T-helper 1 cell treated with Interleukin-12 subunit alpha and Interleukin-12 subunit beta and Interleukin-4 antibody, amounts not matched to agents 30 μg/mL and 1 μg/mL, for 36 hours (primary cell): ENCODE data around the gene USP53.
A peak's percentile ranks its signal among the peaks of the same experiment; 100 is the strongest.

Source experiments
- H3K27ac Mint-ChIP-seq: one replicate; pipeline ENCODE4 v1.8.0; 2021; ENCODE audit warnings: mild to moderate bottlenecking, mixed read lengths
- H3K27me3 Mint-ChIP-seq: one replicate; pipeline ENCODE4 v1.8.0; 2021; ENCODE audit warnings: low read depth, mixed read lengths
- H3K36me3 Mint-ChIP-seq: one replicate; pipeline ENCODE4 v1.8.0; 2021; ENCODE audit warnings: low read depth, mixed read lengths
- H3K4me1 Mint-ChIP-seq: one replicate; pipeline ENCODE4 v1.8.0; 2021; ENCODE audit warnings: low read depth, mixed read lengths
- H3K4me3 Mint-ChIP-seq: one replicate; pipeline ENCODE4 v1.8.0; 2021; ENCODE audit warnings: mild to moderate bottlenecking, moderate library complexity, mixed read lengths
- H3K9me3 Mint-ChIP-seq: one replicate; pipeline ENCODE4 v1.8.0; 2021; ENCODE audit warnings: mixed read lengths

USP53 gene

DNA sequence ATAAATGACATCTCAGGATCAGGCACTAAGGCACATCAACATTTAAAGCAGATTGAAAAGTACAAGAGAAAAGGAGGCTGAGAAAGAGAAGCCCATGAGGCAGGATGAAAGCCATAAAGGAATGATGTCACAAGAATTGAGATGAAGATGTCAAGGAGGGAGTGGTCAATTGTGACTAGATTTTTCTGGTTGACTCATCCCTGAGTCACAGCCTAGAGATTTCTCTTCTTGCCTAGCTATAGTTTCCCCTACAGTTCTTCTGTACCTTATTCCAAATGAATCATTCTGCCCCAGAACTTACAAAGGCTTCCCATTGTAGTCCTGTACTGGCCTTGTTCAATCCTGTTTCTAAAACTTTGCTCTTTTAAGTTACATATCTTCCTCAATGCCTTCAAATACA lies 3.4 kb upstream of the USP53 start:
- Mint-ChIP-seq H3K4me1 (peaks cover 28% of the 10 kb centered on the region), H3K4me3 (no peak overlapping the region), H3K27ac (peak overlapping the region; percentile 0)

DNA sequence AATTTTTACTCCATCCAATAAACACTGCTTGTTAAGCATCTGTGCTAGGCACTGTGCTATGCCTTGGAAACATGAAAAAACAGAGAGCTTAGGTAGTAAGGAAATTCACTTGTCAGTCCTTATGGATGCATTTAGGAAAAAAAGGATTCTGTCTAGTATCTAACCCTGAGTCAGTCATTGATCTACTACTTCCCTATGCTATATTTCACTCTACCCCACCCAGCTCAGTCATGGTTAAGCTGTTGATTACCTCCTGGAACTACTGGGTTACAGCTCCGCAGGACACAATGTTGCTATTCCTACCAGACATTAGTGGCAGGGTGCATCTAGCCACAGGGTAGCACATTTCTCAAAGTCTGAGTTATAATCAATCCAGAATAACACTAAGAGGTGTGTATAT lies 2.9 kb upstream of the USP53 start:
- no peaks in the 10 kb centered on the region for H3K9me3 Mint-ChIP-seq
- H3K27me3 Mint-ChIP-seq: peaks cover 10% of the 10 kb centered on the region
- no peak overlapping the region for H3K27ac Mint-ChIP-seq
- peaks cover 28% of the 10 kb centered on the region for H3K4me1 Mint-ChIP-seq
- H3K4me3 Mint-ChIP-seq: no peak overlapping the region
- no peaks in the 10 kb centered on the region for H3K36me3 Mint-ChIP-seq

More for the DNA sequence above, 3.4 kb upstream of the USP53 start:
- H3K36me3 Mint-ChIP-seq: no peaks in the 10 kb centered on the region
- H3K9me3 Mint-ChIP-seq: no peaks in the 10 kb centered on the region
- peaks cover 10% of the 10 kb centered on the region for H3K27me3 Mint-ChIP-seq

DNA sequence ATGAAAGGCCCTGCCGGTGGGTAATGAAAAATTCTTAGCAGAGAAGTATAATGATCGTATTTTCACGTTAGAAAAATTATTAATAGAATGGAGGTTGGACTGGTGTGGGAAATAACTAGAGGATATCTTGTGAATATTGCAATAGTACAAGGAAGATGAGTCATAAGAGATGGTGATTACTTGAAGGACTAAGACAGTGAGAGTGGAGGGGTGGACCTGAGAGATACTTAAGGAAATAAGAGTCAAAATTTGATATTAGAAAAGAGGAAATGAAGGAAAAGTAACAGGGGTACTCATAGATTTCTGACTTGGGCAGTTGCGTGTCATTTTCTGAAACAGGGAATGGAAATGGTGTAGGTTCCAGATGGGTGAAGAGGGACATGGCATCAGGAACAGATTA lies 1.7 kb upstream of the USP53 start:
- Mint-ChIP-seq H3K9me3 (no peaks in the 10 kb centered on the region), H3K27ac (no peak overlapping the region), H3K36me3 (no peaks in the 10 kb centered on the region), H3K4me1 (peaks cover 28% of the 10 kb centered on the region), H3K4me3 (peak overlapping the region; percentile 35), H3K27me3 (peaks cover 10% of the 10 kb centered on the region)

- Mint-ChIP-seq H3K27me3 (peaks cover 10% of the 10 kb centered on the region), H3K36me3 (no peaks in the 10 kb centered on the region), H3K4me1 (peaks cover 28% of the 10 kb centered on the region), H3K27ac (peak overlapping the region; percentile 95), H3K4me3 (peak overlapping the region; percentile 98), H3K9me3 (no peaks in the 10 kb centered on the region)
These were observed 663 bp upstream of the USP53 start for GRCh38 chr4:119211867-119212233.

- Mint-ChIP-seq H3K27ac (peak overlapping the region; percentile 95), H3K4me1 (peaks cover 28% of the 10 kb centered on the region), H3K4me3 (peak overlapping the region; percentile 98), H3K9me3 (no peaks in the 10 kb centered on the region), H3K36me3 (peaks cover 7% of the 10 kb centered on the region), H3K27me3 (peaks cover 10% of the 10 kb centered on the region)
These were observed 572 bp downstream of the USP53 start for GRCh38 chr4:119212964-119213606.

- Mint-ChIP-seq H3K4me1 (peaks cover 2% of the 10 kb centered on the region), H3K27ac (no peak overlapping the region), H3K36me3 (peaks cover 17% of the 10 kb centered on the region), H3K27me3 (no peaks in the 10 kb centered on the region), H3K9me3 (peaks cover 5% of the 10 kb centered on the region), H3K4me3 (no peak overlapping the region)
These were observed 5.6 kb downstream of the USP53 start for GRCh38 chr4:119218093-119218492.

- H3K9me3 Mint-ChIP-seq: peaks cover 5% of the 10 kb centered on the region
- H3K4me1 Mint-ChIP-seq: no peaks in the 10 kb centered on the region
These were observed 8.9 kb downstream of the USP53 start for GRCh38 chr4:119221412-119221811.

GRCh38 chr4:119227690-119228089 lies 15.2 kb downstream of the USP53 start:
- Mint-ChIP-seq H3K9me3 (no peaks in the 10 kb centered on the region), H3K36me3 (peaks cover 9% of the 10 kb centered on the region), H3K27ac (no peak overlapping the region), H3K27me3 (no peaks in the 10 kb centered on the region), H3K4me1 (no peaks in the 10 kb centered on the region), H3K4me3 (no peak overlapping the region)

More at GRCh38 chr4:119221412-119221811, 8.9 kb downstream of the USP53 start:
- H3K36me3 Mint-ChIP-seq: peaks cover 24% of the 10 kb centered on the region
- no peak overlapping the region for H3K27ac Mint-ChIP-seq
- H3K27me3 Mint-ChIP-seq: no peaks in the 10 kb centered on the region
- H3K4me3 Mint-ChIP-seq: no peak overlapping the region

DNA sequence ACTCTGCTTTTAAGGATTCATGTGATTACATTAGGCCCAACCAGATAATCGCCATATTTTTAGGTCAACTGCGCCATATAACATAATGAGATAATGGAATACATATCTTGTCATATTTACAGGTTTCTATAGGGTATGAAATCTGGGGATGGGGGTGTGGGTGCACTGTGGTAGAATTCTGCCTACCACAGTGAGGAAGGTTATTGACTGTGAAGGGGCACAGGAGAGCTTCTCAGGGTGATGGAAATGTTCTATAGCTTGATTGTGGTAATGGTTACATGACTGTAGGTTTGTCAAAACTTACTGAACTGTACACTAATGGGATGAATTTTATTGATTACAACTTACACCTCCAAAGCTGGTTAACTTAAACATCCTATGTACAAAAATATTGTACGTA lies 15.9 kb downstream of the USP53 start:
- no peaks in the 10 kb centered on the region for H3K9me3 Mint-ChIP-seq
- peaks cover 9% of the 10 kb centered on the region for H3K36me3 Mint-ChIP-seq
- H3K27ac Mint-ChIP-seq: no peak overlapping the region
- H3K27me3 Mint-ChIP-seq: no peaks in the 10 kb centered on the region
- H3K4me1 Mint-ChIP-seq: peaks cover 3% of the 10 kb centered on the region
- H3K4me3 Mint-ChIP-seq: no peak overlapping the region

DNA sequence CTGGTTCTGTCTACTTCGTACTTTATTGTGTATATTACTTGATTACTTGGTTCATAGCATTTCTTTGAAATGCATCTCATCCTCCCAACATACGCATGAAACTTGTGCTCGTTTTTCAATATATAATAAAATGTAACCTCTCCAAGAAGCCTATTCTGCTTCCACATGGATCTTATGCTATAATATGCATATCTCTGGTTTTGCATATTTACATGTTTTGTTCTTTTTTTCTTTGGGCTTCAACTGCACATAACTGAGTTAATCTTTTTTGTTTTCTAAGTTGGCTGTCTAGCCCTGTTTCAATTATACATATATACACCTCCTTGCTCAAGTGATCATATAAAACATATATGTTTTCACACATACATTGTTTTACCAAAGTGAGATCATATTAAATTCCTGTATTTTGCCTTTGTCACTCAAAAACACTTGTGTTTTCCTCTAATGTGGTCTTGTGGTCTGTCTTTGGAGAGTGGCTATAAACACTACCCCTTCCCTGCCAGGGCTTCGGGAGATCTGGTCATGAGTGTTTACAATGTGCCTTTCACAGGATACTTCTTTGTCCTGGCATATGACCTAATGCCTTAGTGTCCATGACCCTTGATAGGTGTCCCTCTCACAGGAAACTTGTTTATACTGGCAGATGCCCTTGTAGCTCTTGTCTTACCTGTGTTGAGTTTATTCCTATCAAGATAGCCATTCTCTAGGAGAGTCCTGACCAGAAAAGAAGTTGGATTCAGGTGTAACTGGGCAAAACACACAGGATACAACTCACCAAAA lies 17.6 kb downstream of the USP53 start:
- Mint-ChIP-seq H3K36me3 (peaks cover 5% of the 10 kb centered on the region), H3K9me3 (no peaks in the 10 kb centered on the region), H3K27me3 (no peaks in the 10 kb centered on the region), H3K27ac (no peak overlapping the region), H3K4me3 (no peak overlapping the region), H3K4me1 (peaks cover 10% of the 10 kb centered on the region)

GRCh38 chr4:119231491-119231890 lies 19.0 kb downstream of the USP53 start:
- Mint-ChIP-seq H3K9me3 (no peaks in the 10 kb centered on the region), H3K27me3 (no peaks in the 10 kb centered on the region), H3K36me3 (peaks cover 9% of the 10 kb centered on the region), H3K4me3 (no peak overlapping the region), H3K4me1 (peaks cover 10% of the 10 kb centered on the region), H3K27ac (no peak overlapping the region)

GRCh38 chr4:119232286-119232685 lies 19.8 kb downstream of the USP53 start:
- Mint-ChIP-seq H3K9me3 (no peaks in the 10 kb centered on the region), H3K27ac (no peak overlapping the region), H3K27me3 (no peaks in the 10 kb centered on the region), H3K36me3 (peaks cover 9% of the 10 kb centered on the region), H3K4me1 (peaks cover 10% of the 10 kb centered on the region), H3K4me3 (no peak overlapping the region)

GRCh38 chr4:119233191-119233590 lies 20.7 kb downstream of the USP53 start:
- Mint-ChIP-seq H3K27ac (no peak overlapping the region), H3K4me3 (no peak overlapping the region)

GRCh38 chr4:119233750-119234149 lies 21.2 kb downstream of the USP53 start:
- Mint-ChIP-seq H3K36me3 (peaks cover 16% of the 10 kb centered on the region), H3K27me3 (no peaks in the 10 kb centered on the region), H3K4me1 (peaks cover 21% of the 10 kb centered on the region), H3K9me3 (no peaks in the 10 kb centered on the region), H3K27ac (no peak overlapping the region), H3K4me3 (no peak overlapping the region)

More at GRCh38 chr4:119233191-119233590, 20.7 kb downstream of the USP53 start:
- Mint-ChIP-seq H3K9me3 (no peaks in the 10 kb centered on the region), H3K27me3 (no peaks in the 10 kb centered on the region), H3K36me3 (peaks cover 13% of the 10 kb centered on the region), H3K4me1 (peaks cover 17% of the 10 kb centered on the region)

GRCh38 chr4:119237201-119237600 lies 24.7 kb downstream of the USP53 start:
- Mint-ChIP-seq H3K27me3 (no peaks in the 10 kb centered on the region), H3K4me3 (no peak overlapping the region), H3K9me3 (no peaks in the 10 kb centered on the region), H3K36me3 (peaks cover 24% of the 10 kb centered on the region), H3K27ac (no peak overlapping the region), H3K4me1 (peaks cover 21% of the 10 kb centered on the region)
